AG04450 (cell line): Measurements from ENCODE around the gene CHD6. TPM values are rescaled to one million over a fixed set of nuclear protein-coding genes. Genes with fewer than 3 reads are reported as not detected.

ENCODE experiments used
- CTCF ChIA-PET: fragments of 300-600, 350-600 bp; formaldehyde crosslinking; extraction: SDS; loops from one replicate; lab custom pipeline; 2022; ENCODE audit warnings: antibody characterized with exemption, inconsistent platforms; lab: Charles Lee
- POLR2A ChIA-PET: fragments of 350-600 bp; formaldehyde crosslinking; extraction: SDS; loops from one replicate; lab custom pipeline; 2021; ENCODE audit warnings: antibody characterized with exemption, inconsistent platforms; lab: Yijun Ruan, JAX
- DNase-seq: peaks from one replicate; pipeline ENCODE4 v3.0.0-alpha.2; 2011; ENCODE audit warnings: low read depth, low spot score
- H3K27ac ChIP-seq: one replicate; pipeline ENCODE4 v1.5.1; 2012; ENCODE audit warnings: low read depth, low read length, control low read depth
- H3K27me3 ChIP-seq: one replicate; pipeline ENCODE4 v1.6.0; 2012; ENCODE audit warnings: low read length; ENCODE audit not compliant: control insufficient read depth, insufficient read depth
- H3K4me3 ChIP-seq: 2 replicates; pipeline ENCODE4 v1.5.1; 2011; ENCODE audit warnings: mild to moderate bottlenecking, low read depth, low read length, control low read depth
- H3K9me3 ChIP-seq: 2 replicates; pipeline ENCODE4 v1.5.1; 2012; ENCODE audit warnings: low read length; ENCODE audit not compliant: control insufficient read depth, insufficient read depth
- CTCF ChIP-seq: IDR thresholded peaks from 2 replicates; pipeline ENCODE4 v1.5.1; 2011; ENCODE audit warnings: low read depth, low read length, control low read depth, inconsistent platforms
- polyA plus RNA-seq: library from polyadenylated mRNA; depleted of rRNA; stranded (reverse); fragments of >200 nt; gene quantifications from 2 replicates; pipeline ENCODE4 v1.2.3, GENCODE V29; 2011

The CHD6 gene
- polyA plus RNA-seq, 1 experiment = 21.7 TPM

GRCh38 chr20:41393705-41394066, 224.5 kb downstream of the CHD6 start:
- Histone ChIP-seq H3K27ac (no peak overlapping the region), H3K27me3 (no peaks in the 10 kb centered on the region), H3K9me3 (no peaks in the 10 kb centered on the region; the same call in 1 of the 2 replicates), H3K4me3 (no peak overlapping the region)
- ChIA-PET CTCF (no interaction called here), POLR2A (no interaction called here)
- no peak for TF ChIP-seq CTCF
- DNase-seq = no peak

GRCh38 chr20:41392871-41393704, 225.1 kb downstream of the CHD6 start:
- no peak for TF ChIP-seq CTCF
- no peak overlapping the region for H3K4me3 ChIP-seq
- DNase-seq = no peak
- H3K27ac ChIP-seq = no peak overlapping the region
- POLR2A ChIA-PET = no interaction called here
- CTCF ChIA-PET = no interaction called here
- H3K9me3 ChIP-seq = no peaks in the 10 kb centered on the region; the same call in 1 of the 2 replicates
- no peaks in the 10 kb centered on the region for H3K27me3 ChIP-seq

GRCh38 chr20:41392295-41392694, 225.9 kb downstream of the CHD6 start:
- H3K27me3 ChIP-seq = no peaks in the 10 kb centered on the region
- DNase-seq = no peak
- H3K4me3 ChIP-seq = no peak overlapping the region
- ChIA-PET POLR2A (no interaction called here), CTCF (interaction anchor here (1.5 kb wide), 1 partner anchor 28 kb away, joined by 3 read pairs; no protein-coding TSS in a partner anchor)
- H3K9me3 ChIP-seq = no peaks in the 10 kb centered on the region; the same call in 1 of the 2 replicates
- no peak for TF ChIP-seq CTCF
- no peak overlapping the region for H3K27ac ChIP-seq

- H3K27ac ChIP-seq = no peak overlapping the region
- H3K4me3 ChIP-seq = no peak overlapping the region
- ChIA-PET POLR2A (no interaction called here), CTCF (interaction anchor here (1.5 kb wide), 1 partner anchor 28 kb away, joined by 3 read pairs; no protein-coding TSS in a partner anchor)
- no peak for DNase-seq
- no peaks in the 10 kb centered on the region for H3K27me3 ChIP-seq
- no peaks in the 10 kb centered on the region; the same call in 1 of the 2 replicates for H3K9me3 ChIP-seq
- no peak for TF ChIP-seq CTCF
Measured at GRCh38 chr20:41391587-41392001, 226.6 kb downstream of the CHD6 start.

GRCh38 chr20:41390889-41391288, 227.3 kb downstream of the CHD6 start:
- Histone ChIP-seq H3K27me3 (no peaks in the 10 kb centered on the region), H3K4me3 (no peak overlapping the region), H3K27ac (no peak overlapping the region), H3K9me3 (no peaks in the 10 kb centered on the region; the same call in 1 of the 2 replicates)
- ChIA-PET POLR2A (no interaction called here), CTCF (interaction anchor here (1.5 kb wide), 1 partner anchor 29 kb away, joined by 3 read pairs; no protein-coding TSS in a partner anchor)
- TF ChIP-seq CTCF = no peak
- DNase-seq = no peak
